ENCODE results near the gene CLIC2.
A peak's percentile ranks its signal among the peaks of the same experiment; 100 is the strongest.

CLIC2 gene

GRCh38 chrX:155262970-155263754, 71.3 kb downstream of the CLIC2 start:
- DNase-seq = no peak

- DNase-seq = peak in 1 of 58 donors; percentile 0
These were observed 74.7 kb downstream of the CLIC2 start for GRCh38 chrX:155259752-155260151.

GRCh38 chrX:155251391-155251790, 83.0 kb downstream of the CLIC2 start:
- DNase-seq = no peak

- DNase-seq = no peak
These were observed 86.9 kb downstream of the CLIC2 start for GRCh38 chrX:155247497-155247896.

- DNase-seq = no peak
These were observed 87.7 kb downstream of the CLIC2 start for GRCh38 chrX:155246748-155247147.

GRCh38 chrX:155242300-155242699, 92.1 kb downstream of the CLIC2 start:
- no peak for DNase-seq

GRCh38 chrX:155237719-155238118, 96.7 kb downstream of the CLIC2 start:
- DNase-seq = no peak

- DNase-seq = no peak
These were observed 98.5 kb downstream of the CLIC2 start for GRCh38 chrX:155235891-155236290.

GRCh38 chrX:155231163-155231562, 103.3 kb downstream of the CLIC2 start:
- DNase-seq = no peak
